Iris pigment epithelial cell (primary cell): ENCODE results near the gene MIER3.
A peak's percentile ranks its signal among the peaks of the same experiment; 100 is the strongest.

ENCODE experiments used
- DNase-seq: peaks from one replicate; pipeline ENCODE4 v3.0.0-alpha.2; 2011; ENCODE audit warnings: low read depth

MIER3 gene

GRCh38 chr5:56961746-56962145, 9.8 kb upstream of the MIER3 start:
- no peak for DNase-seq

GRCh38 chr5:56959326-56959725, 7.4 kb upstream of the MIER3 start:
- DNase-seq, result no peak

GRCh38 chr5:56958595-56958994, 6.7 kb upstream of the MIER3 start:
- no peak for DNase-seq

DNA sequence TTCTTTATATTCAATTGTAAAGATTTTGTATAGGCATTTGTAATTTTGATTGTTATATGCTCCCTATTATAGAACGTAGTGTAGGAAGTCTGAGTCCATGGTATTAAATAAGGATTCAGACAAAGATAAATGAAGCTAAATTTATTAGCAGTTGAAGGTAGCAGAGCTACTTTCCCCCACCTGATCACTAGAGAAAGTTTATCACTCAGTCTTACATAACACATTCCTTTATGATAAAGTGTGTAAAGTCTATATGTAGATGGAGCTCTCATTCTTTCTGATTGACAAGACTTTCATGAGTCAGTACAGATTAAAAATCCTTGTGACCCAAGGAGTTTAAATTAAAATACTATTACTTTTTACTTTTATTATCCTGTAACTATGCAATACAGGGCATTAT, 2.3 kb upstream of the MIER3 start:
- DNase-seq, result no peak

DNA sequence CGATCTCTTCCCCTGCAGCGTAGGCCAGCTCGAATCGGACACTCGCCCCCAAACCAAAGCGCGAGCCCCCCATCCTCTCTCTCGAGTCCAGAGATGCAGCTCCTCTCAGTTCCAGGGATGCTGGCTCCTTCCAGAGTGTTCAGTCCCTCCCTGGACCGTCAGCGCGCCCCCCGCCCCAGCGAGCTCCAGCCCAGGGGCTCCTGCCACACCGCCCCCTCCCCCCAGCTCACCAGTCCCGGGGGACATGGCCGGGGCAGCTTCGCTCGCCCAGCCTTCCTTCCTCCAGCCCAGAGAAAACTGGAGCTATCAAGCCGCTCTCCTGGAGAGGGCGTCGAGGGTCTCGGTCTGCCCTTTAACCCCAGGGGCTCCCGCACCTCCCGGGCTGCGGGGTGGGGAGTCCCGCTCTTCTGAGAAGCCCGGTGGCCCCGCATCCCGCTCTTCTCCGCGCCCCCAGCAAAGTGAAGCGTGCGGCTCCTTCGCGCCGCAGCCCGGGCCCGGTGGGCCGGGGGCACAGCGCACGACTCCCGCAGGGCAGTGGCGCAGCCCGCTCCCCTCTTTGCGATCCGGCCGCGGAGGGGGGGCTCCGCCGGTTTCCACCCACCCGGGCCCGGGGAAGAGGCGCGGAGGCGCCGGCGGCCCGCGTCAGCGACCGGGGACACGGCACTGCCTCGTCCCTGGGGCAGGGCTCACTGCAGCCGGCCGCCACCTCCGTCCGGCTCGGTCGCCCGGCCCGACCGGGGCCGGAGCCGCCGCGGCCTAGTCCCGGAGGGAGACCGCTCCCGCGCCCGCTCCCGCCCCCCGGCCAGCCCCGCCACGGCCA, 587 bp downstream of the MIER3 start:
- no peak for DNase-seq

DNA sequence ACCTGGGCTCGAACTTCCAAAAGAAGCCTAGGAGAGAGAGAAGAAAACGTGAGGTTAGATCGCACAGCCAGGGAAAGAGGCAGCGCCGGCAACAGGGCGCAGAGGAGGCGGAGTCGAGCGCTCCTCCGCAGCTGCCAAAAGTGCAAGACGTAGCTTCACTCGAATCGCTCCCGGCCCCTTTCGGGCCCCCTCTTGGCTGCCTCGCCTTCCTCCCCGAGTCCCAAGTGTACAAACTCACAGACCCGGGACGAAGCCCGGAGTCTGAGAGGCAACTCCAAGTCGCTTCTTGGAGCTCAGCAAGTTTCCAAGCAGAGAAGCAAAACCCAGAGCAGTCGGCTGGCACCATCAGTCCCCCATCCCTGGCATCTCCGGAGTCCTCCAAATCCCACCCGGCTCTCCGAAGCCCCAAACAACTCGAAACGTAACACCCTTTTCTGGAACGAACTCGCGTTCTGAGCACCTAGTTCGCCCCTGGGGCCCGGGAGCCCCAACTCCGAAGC, 1.2 kb downstream of the MIER3 start:
- peak; percentile 73 for DNase-seq

GRCh38 chr5:56947052-56947451, 4.9 kb downstream of the MIER3 start:
- no peak for DNase-seq

- DNase-seq, result peak; percentile 36
Observed at GRCh38 chr5:56941981-56942380, 9.9 kb downstream of the MIER3 start.

DNA sequence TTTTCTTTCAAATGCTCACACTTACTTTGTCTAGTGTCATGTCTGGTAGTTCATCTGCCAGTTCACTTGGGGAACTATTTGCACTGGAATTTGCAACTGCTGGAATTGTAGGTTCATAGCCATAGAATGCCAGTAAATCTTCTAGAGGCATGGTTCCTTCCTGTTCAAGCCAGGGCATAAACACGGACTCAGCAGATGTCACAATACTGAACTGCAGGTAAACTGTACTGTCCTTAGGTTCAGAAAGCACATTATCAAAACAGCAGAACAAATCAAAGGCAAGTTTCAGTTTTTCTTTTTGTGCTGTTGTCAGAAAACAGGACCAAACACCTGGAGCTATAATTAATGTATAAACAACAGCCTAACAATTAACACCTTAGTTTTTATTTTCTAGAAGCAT, 13.1 kb downstream of the MIER3 start:
- DNase-seq, result no peak

- DNase-seq, result no peak
Observed at GRCh38 chr5:56934325-56934724, 17.6 kb downstream of the MIER3 start.

GRCh38 chr5:56922922-56923321, 29.0 kb downstream of the MIER3 start:
- DNase-seq, result no peak

DNA sequence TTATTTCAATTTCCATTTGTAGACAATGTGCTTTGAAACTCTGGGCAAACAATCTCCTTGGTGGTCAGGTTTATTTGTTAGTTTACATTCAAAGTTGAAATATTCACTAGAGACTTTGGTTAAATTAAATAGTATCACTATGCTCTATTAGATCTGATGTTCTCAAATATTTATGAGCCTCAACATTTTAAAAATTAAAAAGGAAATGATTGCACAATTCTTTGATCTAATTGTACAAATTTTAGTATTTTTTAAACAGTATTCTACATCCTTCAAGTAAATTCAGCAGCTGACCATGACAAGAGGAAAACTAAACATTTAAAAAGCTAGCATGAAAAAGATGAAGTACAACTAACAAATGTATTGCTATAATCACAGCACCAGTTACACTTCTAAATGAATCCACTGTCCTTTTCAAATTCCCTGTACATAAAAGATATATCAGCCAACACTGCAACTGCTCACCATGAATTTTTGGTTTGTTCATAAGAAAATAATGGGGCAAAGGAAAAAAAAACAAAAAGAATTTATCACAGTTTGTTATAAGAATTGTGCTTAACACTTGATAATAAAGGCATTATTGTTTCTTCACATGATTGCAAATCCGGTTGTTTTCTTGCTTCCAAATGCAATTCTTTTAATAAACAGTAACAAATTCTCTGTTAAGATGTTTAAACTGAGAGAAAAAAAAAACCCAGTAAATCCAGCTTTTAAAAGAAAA, 31.8 kb downstream of the MIER3 start:
- DNase-seq, result no peak

GRCh38 chr5:56918054-56918453, 33.9 kb downstream of the MIER3 start:
- no peak for DNase-seq

DNA sequence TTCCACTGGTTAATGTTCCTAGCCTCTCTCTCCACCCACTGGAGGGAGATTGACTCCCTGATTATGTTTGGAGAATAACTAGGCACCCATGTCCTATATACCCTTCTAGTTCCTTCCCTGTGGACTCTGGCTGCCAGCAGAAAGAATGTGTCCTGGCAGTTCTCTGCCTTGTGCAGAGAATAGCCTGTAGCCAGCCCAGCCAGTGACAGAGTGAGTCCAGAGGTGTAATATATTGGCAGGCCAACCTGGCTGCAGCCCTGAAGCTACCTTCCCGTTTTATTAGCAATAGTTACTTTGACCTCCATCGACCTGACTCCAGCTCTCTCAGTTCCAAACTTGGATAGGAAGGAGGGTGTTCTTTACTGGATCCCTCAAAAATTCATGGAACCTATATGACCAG, 34.4 kb downstream of the MIER3 start:
- DNase-seq, result no peak

GRCh38 chr5:56914678-56915077, 37.2 kb downstream of the MIER3 start:
- no peak for DNase-seq

- no peak for DNase-seq
Observed at GRCh38 chr5:56913766-56914165, 38.2 kb downstream of the MIER3 start.

DNA sequence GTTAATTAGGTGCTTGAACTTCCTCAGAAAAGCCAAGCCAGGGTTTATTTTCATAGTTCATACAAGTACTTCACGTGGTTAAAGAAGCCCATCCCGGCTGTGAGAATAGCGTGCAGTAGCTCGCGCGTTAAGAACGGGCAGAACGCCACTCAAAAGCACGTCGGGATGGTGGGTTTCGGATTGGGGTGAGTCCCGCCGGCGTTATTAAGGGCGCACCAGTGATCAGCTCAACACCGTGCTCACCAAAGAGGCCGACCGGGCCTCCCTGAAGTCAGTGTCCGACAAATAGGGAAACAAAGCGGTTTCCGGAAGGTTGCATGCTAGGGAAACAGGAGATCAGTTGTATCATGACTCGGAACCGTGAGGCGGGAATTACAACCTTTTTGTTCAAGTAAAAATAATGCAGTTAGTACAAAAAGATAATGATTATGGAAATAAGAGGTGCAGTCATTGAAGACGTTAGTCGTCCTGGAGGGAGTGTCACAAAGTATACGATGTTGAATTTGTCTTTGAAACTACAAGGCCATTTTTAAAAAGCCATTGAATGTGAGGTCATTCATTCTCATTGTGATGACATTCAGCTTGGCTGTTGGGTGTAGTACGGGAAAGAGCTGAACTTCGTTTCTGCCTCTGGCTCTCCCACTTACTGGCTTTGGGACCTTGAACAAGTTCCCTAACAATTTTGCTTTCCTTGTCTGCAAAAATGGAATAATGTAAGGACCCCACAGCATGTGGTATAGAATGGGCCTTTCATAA, 41.5 kb downstream of the MIER3 start:
- peak; percentile 83 for DNase-seq

DNA sequence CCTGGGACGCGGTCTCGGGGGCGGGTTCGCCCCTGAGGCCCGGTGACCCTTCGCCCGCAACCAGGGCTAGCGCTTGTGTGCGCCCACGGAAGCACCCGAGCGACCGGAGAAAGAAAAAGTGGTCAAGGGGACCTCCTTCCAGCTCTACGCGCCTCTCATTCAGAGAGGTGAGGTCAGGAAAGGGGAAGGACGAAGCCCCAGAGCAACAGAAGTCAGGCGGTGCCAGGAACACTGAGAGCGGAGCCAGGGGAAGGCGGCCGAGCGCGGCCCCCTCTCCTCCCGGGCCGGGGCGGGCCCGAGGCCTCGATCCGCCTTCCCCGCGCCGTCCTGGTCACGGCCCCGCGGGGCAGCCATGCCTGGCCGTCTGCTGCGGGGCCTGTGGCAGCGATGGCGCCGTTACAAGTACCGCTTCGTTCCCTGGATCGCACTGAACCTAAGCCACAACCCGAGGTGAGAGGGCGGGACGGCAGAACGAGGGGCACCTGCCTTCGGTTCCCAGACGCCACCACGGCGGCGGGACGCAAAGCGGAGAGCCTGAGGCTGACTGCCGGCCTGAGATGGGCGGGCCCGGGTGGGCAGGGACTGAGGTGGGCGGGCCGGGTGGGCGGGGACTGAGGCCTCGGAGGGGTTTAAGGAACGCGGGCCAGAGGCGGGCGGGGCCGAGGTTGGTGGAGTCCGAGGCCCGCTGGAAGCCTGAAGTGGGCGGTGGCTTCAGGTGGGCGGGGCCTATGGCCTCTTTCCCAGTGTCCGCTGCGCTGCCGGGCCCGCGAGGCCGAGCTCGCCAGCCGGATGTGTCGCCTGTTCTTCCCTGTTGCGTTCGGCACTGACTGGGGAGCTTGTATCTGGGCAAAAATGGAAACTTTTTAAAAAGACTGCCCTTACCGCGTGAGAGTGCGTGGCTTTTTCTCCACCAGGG, 42.4 kb downstream of the MIER3 start, which contains the start of gene SETD9:
Gene SETD9, plus strand, starts transcription at position 303 of the 916 bp plus-strand sequence. Its CDS starts 50 bp downstream, at position 353.
- peak; percentile 97 for DNase-seq

DNA sequence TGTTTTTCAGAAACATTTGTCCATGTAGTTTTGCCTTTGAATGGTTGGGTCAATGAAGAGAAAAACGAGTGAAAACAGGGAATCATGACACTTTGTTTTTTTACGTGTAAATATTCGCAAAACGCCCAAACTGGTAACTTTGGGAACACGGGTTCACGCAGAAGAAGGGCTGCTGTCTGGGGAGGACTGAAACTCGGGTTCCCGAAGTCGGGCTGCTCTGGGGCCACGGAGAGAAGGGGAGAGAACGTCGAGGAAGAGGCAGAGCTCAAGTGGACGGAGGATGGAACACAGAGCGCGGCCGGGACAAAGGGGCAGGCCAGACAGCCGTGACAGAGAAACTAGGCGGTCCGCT, 43.0 kb downstream of the MIER3 start:
- no peak for DNase-seq

- peak; percentile 26 for DNase-seq
Observed at GRCh38 chr5:56900858-56901578, 50.9 kb downstream of the MIER3 start.

DNA sequence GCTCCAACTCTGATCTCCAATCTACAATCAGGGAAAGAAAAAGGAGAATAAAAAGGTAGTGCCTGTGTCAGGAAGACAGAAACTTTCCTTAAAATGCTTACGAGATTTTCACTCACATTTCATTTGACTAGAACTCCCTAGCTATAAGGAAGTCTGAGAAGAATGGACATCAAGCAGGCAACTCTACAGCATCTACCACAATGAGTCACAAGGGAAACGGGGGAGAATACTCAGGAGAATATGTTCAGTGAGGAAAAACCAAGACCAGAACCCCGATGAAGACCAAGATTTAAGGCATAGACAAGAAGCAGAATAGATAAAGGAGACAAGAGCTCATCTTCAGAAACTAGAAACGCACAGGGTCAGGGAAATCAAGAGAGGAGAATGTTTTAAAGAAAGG, 51.5 kb downstream of the MIER3 start:
- DNase-seq, result peak; percentile 51
